ENCODE data around the gene BTG4.

- TF ChIP-seq CTCF (IDR thresholded peaks at IDR 0.05) (no peak), POLR2AphosphoS5 (IDR thresholded peaks at IDR 0.05) (no peak)
These were observed 64.3 kb downstream of the BTG4 start for GRCh38 chr11:111447931-111448330.
